ENCODE measurements around the gene SLC5A11. TPM values are rescaled to one million over a fixed set of nuclear protein-coding genes. Genes with fewer than 3 reads are reported as not detected.
A peak's percentile ranks its signal among the peaks of the same experiment; 100 is the strongest.

Gene SLC5A11
- total and polyA plus RNA-seq, 2 donors (not counting 1 experiment from before 2014, with no cell fraction given), result under 0.01 TPM; not detected in 1

DNA sequence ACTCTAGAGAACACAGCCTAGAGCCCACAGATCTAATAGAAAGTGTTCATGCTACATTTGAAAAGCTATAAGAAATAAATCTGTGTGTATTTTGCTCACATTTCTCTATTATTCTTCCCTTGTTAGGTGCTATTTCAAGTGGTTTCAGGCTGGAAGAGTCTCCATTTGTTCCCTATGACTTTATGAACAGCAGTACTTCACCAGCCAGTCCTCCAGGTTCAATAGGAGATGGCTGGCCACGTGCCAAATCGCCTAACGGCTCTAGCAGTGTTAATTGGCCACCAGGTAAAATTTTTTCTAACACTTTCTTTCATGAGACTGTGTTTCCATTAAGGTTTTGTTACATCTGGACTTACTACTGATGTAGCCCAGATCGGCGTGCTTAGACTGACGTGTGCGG is 30.7 kb upstream of the SLC5A11 start:
- TF ChIP-seq, protein P1, sequence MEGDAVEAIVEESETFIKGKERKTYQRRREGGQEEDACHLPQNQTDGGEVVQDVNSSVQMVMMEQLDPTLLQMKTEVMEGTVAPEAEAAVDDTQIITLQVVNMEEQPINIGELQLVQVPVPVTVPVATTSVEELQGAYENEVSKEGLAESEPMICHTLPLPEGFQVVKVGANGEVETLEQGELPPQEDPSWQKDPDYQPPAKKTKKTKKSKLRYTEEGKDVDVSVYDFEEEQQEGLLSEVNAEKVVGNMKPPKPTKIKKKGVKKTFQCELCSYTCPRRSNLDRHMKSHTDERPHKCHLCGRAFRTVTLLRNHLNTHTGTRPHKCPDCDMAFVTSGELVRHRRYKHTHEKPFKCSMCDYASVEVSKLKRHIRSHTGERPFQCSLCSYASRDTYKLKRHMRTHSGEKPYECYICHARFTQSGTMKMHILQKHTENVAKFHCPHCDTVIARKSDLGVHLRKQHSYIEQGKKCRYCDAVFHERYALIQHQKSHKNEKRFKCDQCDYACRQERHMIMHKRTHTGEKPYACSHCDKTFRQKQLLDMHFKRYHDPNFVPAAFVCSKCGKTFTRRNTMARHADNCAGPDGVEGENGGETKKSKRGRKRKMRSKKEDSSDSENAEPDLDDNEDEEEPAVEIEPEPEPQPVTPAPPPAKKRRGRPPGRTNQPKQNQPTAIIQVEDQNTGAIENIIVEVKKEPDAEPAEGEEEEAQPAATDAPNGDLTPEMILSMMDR (conservative IDR thresholded peaks at IDR 0.05 in 1 of 2, IDR thresholded peaks at IDR 0.05 in 1 of 2; ENCODE audit: low read depth in 1 of 2, low read length in 2 of 2), result no peak
- TF ChIP-seq EZH2 (IDR thresholded peaks at IDR 0.05; ENCODE audit: low read length, missing control alignments), result no peak
- H4K20me1 ChIP-seq (ENCODE audit: control insufficient read depth, extremely low read depth, insufficient read depth, low read length), result no peaks in the 10 kb centered on the region
- no peaks in the 10 kb centered on the region for H3K4me1 ChIP-seq (ENCODE audit: control insufficient read depth, extremely low read depth, insufficient read depth, low read length)
- H3K79me2 ChIP-seq (ENCODE audit: control insufficient read depth, insufficient read depth, low read length), result no peaks in the 10 kb centered on the region
- no peaks in the 10 kb centered on the region for H3K9me3 ChIP-seq (ENCODE audit: control insufficient read depth, insufficient read depth, low read depth, low read length)
- H2AFZ ChIP-seq (ENCODE audit: low read length), result no peak overlapping the region
- no peak overlapping the region for H3K27ac ChIP-seq (ENCODE audit: insufficient read depth, low read length)
- no peaks in the 10 kb centered on the region for H3K27me3 ChIP-seq (ENCODE audit: control insufficient read depth, insufficient read depth, low read length)
- H3K36me3 ChIP-seq (ENCODE audit: control insufficient read depth, insufficient read depth, low read length), result peaks cover 26% of the 10 kb centered on the region
- no peak overlapping the region for H3K4me2 ChIP-seq (ENCODE audit: extremely low read depth, insufficient read depth, low read length)
- no peak overlapping the region for H3K9ac ChIP-seq (ENCODE audit: insufficient read depth, low read length)
- no peak for DNase-seq (ENCODE audit: low read depth in 2 of 2)
- H3K4me3 ChIP-seq (replicated peaks in 1 of 4; ENCODE audit: control extremely low read depth in 1 of 4, insufficient read depth in 1 of 4, low read depth in 3 of 4, low read length in 4 of 4), result no peak overlapping the region

DNA sequence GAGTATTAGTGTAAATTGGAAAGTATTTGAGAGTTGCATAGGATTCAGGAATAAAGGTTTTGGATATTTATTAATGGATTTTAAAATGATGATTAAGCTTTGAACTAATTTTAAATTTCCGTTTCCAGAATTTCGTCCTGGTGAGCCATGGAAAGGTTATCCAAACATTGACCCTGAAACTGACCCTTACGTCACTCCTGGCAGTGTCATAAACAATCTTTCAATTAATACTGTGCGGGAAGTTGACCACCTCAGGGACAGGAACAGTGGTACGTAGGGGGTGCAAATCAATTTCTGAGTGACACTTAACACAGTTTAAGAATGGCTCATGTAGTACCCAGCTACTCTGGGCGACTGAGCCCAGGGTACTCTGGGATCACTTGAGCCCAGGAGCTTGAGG is 29.1 kb upstream of the SLC5A11 start:
- Histone ChIP-seq H3K9ac (ENCODE audit: insufficient read depth, low read length) (no peak overlapping the region), H3K4me2 (ENCODE audit: extremely low read depth, insufficient read depth, low read length) (no peak overlapping the region), H2AFZ (ENCODE audit: low read length) (no peak overlapping the region), H3K79me2 (ENCODE audit: control insufficient read depth, insufficient read depth, low read length) (no peaks in the 10 kb centered on the region), H3K27me3 (ENCODE audit: control insufficient read depth, insufficient read depth, low read length) (no peaks in the 10 kb centered on the region), H4K20me1 (ENCODE audit: control insufficient read depth, extremely low read depth, insufficient read depth, low read length) (no peaks in the 10 kb centered on the region), H3K27ac (ENCODE audit: insufficient read depth, low read length) (no peak overlapping the region), H3K9me3 (ENCODE audit: control insufficient read depth, insufficient read depth, low read depth, low read length) (no peaks in the 10 kb centered on the region), H3K4me3 (replicated peaks in 1 of 4; ENCODE audit: control extremely low read depth in 1 of 4, insufficient read depth in 1 of 4, low read depth in 3 of 4, low read length in 4 of 4) (no peak overlapping the region), H3K36me3 (ENCODE audit: control insufficient read depth, insufficient read depth, low read length) (peaks cover 27% of the 10 kb centered on the region), H3K4me1 (ENCODE audit: control insufficient read depth, extremely low read depth, insufficient read depth, low read length) (no peaks in the 10 kb centered on the region)
- no peak for TF ChIP-seq EZH2 (IDR thresholded peaks at IDR 0.05; ENCODE audit: low read length, missing control alignments)
- TF ChIP-seq, protein P1 (conservative IDR thresholded peaks at IDR 0.05 in 1 of 2, IDR thresholded peaks at IDR 0.05 in 1 of 2; ENCODE audit: low read depth in 1 of 2, low read length in 2 of 2), result no peak
- DNase-seq (ENCODE audit: low read depth in 2 of 2), result no peak

DNA sequence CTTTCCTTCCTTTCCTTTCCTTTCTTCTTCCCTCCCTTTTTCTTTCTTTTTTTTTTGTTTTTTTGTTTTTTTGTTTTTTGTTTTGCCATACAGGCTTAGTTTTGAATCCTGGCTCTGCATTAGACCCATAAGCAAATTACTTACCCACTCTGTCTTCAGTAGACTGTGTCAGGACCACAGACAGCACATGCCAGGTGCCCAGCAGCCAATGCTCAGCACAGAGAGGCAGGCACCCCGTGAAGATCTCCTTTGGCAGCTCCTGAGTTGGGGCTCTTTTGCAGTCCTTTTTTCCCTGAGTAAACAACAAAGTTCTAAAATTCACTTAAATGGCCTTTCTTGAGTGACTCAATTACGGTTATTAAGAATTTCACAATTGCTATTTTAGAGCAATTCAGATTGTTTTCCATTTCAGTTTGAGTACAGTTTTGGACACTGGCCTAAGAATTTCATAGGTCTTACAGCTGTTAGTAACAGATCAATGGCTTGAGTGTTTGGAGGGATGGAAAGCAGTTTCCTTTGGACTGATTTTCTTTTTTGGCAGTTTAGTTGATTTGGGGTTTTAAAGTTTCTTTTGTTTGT is 26.2 kb upstream of the SLC5A11 start:
- Histone ChIP-seq H4K20me1 (ENCODE audit: control insufficient read depth, extremely low read depth, insufficient read depth, low read length) (no peaks in the 10 kb centered on the region), H3K27me3 (ENCODE audit: control insufficient read depth, insufficient read depth, low read length) (no peaks in the 10 kb centered on the region), H3K4me1 (ENCODE audit: control insufficient read depth, extremely low read depth, insufficient read depth, low read length) (no peaks in the 10 kb centered on the region), H3K9ac (ENCODE audit: insufficient read depth, low read length) (no peak overlapping the region), H3K9me3 (ENCODE audit: control insufficient read depth, insufficient read depth, low read depth, low read length) (no peaks in the 10 kb centered on the region), H3K4me2 (ENCODE audit: extremely low read depth, insufficient read depth, low read length) (no peak overlapping the region), H2AFZ (ENCODE audit: low read length) (no peak overlapping the region), H3K27ac (ENCODE audit: insufficient read depth, low read length) (no peak overlapping the region), H3K4me3 (replicated peaks in 1 of 4; ENCODE audit: control extremely low read depth in 1 of 4, insufficient read depth in 1 of 4, low read depth in 3 of 4, low read length in 4 of 4) (no peak overlapping the region), H3K36me3 (ENCODE audit: control insufficient read depth, insufficient read depth, low read length) (peaks cover 38% of the 10 kb centered on the region), H3K79me2 (ENCODE audit: control insufficient read depth, insufficient read depth, low read length) (no peaks in the 10 kb centered on the region)
- peak in 1 of 2 donors; percentile 67 for DNase-seq (ENCODE audit: low read depth in 2 of 2)
- TF ChIP-seq, protein P1 (conservative IDR thresholded peaks at IDR 0.05 in 1 of 2, IDR thresholded peaks at IDR 0.05 in 1 of 2; ENCODE audit: low read depth in 1 of 2, low read length in 2 of 2), result no peak

Data from fibroblast of lung (primary cell).